Astrocyte of the hippocampus (primary cell): ENCODE measurements around the gene ABHD6.

Experiments
- DNase-seq: peaks from one replicate; pipeline ENCODE4 v3.0.0; 2011; ENCODE audit warnings: low read depth, low spot score

Gene ABHD6

GRCh38 chr3:58342676-58343075 lies 105.1 kb downstream of the ABHD6 start:
- no peak for DNase-seq
